Endothelial cell of umbilical vein (primary cell): ENCODE measurements around the gene SMARCD1. TPM values are rescaled to one million over a fixed set of nuclear protein-coding genes. Genes with fewer than 3 reads are reported as not detected.
"Not testable (repeated sequence)": the region's sequence is repeated elsewhere in the genome, so short reads cannot be mapped to it uniquely, and the experiment has no call there.

ENCODE experiments used
- BruUV-seq: library from RNA; stranded (reverse); fragments of 400-500 nt; replicated peaks from 2 replicates; lab custom pipeline; 2021; lab: Mats Ljungman, UMichigan
- CTCF ChIA-PET: fragments of 300-600, 350-600 bp; sonication (Branson Sonifier 250); formaldehyde crosslinking; loops from one replicate; lab custom pipeline; 2021; ENCODE audit warnings: antibody characterized with exemption, inconsistent platforms; lab: Charles Lee
- POLR2A ChIA-PET: fragments of 300-600, 350-600 bp; sonication (Branson Sonifier 250); formaldehyde crosslinking; loops from one replicate; lab custom pipeline; 2021; ENCODE audit warnings: antibody characterized with exemption, inconsistent platforms; lab: Charles Lee
- DNase-seq: peaks from one replicate; pipeline ENCODE4 v3.0.0-alpha.2; 2011; ENCODE audit warnings: low read depth, low spot score
- FAIRE-seq: peaks from 2 replicates; lab custom pipeline; 2011; peaks lifted over from hg19 to GRCh38; lab: Jason Lieb, UNC
- H2AFZ ChIP-seq: 2 replicates; pipeline ENCODE4 v1.6.0; 2012; ENCODE audit warnings: low read depth, low read length, control low read depth, inconsistent platforms
- H3K27ac ChIP-seq: 2 replicates; pipeline ENCODE4 v1.5.1; 2011; ENCODE audit warnings: low read depth, mild to moderate bottlenecking, control low read depth, low read length, moderate library complexity; ENCODE audit not compliant: insufficient read depth
- H3K27me3 ChIP-seq, 2 experiments: 2 replicates each; pipeline versions ENCODE4 v1.6.0 to v1.6.1; 2011; ENCODE audit warnings: low read length in 2 of 2, mixed read lengths in 1 of 2; ENCODE audit not compliant: control insufficient read depth in 2 of 2, insufficient read depth in 2 of 2
- H3K36me3 ChIP-seq, 2 experiments: 2 replicates in 1 of 2; 3 replicates in 1 of 2; pipeline ENCODE4 v1.5.1; 2011; ENCODE audit warnings: low read length in 2 of 2, mild to moderate bottlenecking in 1 of 2, moderate library complexity in 1 of 2; ENCODE audit not compliant: control insufficient read depth in 2 of 2, insufficient read depth in 2 of 2; ENCODE audit errors: extremely low read depth in 1 of 2
- H3K4me1 ChIP-seq: 3 replicates; pipeline ENCODE4 v1.5.1; 2011; ENCODE audit warnings: mild to moderate bottlenecking, low read length; ENCODE audit not compliant: control insufficient read depth, insufficient read depth; ENCODE audit errors: extremely low read depth
- H3K4me2 ChIP-seq: 2 replicates; pipeline ENCODE4 v1.6.1; 2011; ENCODE audit warnings: low read length, control low read depth, mixed read lengths; ENCODE audit not compliant: insufficient read depth
- H3K4me3 ChIP-seq, 3 experiments: fragments of 200-600 bp in 1 of 3; sonication (generic), shearing (Covaris generic) in 1 of 3; replicated peaks in 1 of 3; 2 replicates each; pipeline ENCODE4 v1.5.1; 2011 to 2016; ENCODE audit warnings: control low read depth in 3 of 3, low read length in 3 of 3, mild to moderate bottlenecking in 2 of 3, inconsistent platforms in 1 of 3, low read depth in 1 of 3, moderate library complexity in 1 of 3; ENCODE audit not compliant: insufficient read depth in 1 of 3
- H3K79me2 ChIP-seq: 2 replicates; pipeline ENCODE4 v1.6.0; 2012; ENCODE audit warnings: low read length, inconsistent platforms; ENCODE audit not compliant: control insufficient read depth, insufficient read depth
- H3K9ac ChIP-seq: replicated peaks from 2 replicates; pipeline ENCODE3; 2011; ENCODE audit warnings: low read length, control low read depth; ENCODE audit not compliant: insufficient read depth; ENCODE audit errors: extremely low read depth
- H3K9me1 ChIP-seq: replicated peaks from 3 replicates; pipeline ENCODE4 v1.6.0; 2011; ENCODE audit warnings: mild to moderate bottlenecking, low read length; ENCODE audit not compliant: control insufficient read depth, insufficient read depth; ENCODE audit errors: extremely low read depth
- H3K9me3 ChIP-seq: replicated peaks from 2 replicates; pipeline ENCODE4 v1.5.1; 2012; ENCODE audit warnings: low read length, inconsistent platforms; ENCODE audit not compliant: control insufficient read depth, insufficient read depth
- H4K20me1 ChIP-seq: replicated peaks from 2 replicates; pipeline ENCODE3; 2011; ENCODE audit warnings: mild to moderate bottlenecking, low read length; ENCODE audit not compliant: control insufficient read depth, insufficient read depth; ENCODE audit errors: extremely low read depth
- EZH2 ChIP-seq: IDR thresholded peaks from 2 replicates; pipeline ENCODE4 v1.6.1; 2012; ENCODE audit warnings: borderline replicate concordance, low read depth, mild to moderate bottlenecking, moderate library complexity, low read length, inconsistent platforms; ENCODE audit not compliant: severe bottlenecking
- FOS ChIP-seq: IDR thresholded peaks from 2 replicates; pipeline ENCODE4 v1.6.1; 2011; ENCODE audit warnings: mild to moderate bottlenecking, low read length, moderate library complexity, borderline replicate concordance; ENCODE audit not compliant: insufficient read depth
- GATA2 ChIP-seq: IDR thresholded peaks from 2 replicates; pipeline ENCODE4 v1.7.0; 2011; ENCODE audit warnings: low read depth, mild to moderate bottlenecking, moderate library complexity, mixed read lengths, low read length; ENCODE audit not compliant: insufficient read length, insufficient read depth
- JUN ChIP-seq: IDR thresholded peaks from 2 replicates; pipeline ENCODE4 v1.6.1; 2011; ENCODE audit warnings: borderline replicate concordance, low read depth; ENCODE audit not compliant: insufficient read length, insufficient read depth
- MYC ChIP-seq: IDR thresholded peaks from one replicate; pipeline ENCODE4 v1.6.1; 2011; ENCODE audit warnings: mild to moderate bottlenecking, low read depth, low read length
- POLR2A ChIP-seq: IDR thresholded peaks from 2 replicates; pipeline ENCODE4 v1.6.1; 2012; ENCODE audit warnings: low read depth, mild to moderate bottlenecking, control low read depth, low read length
- POLR2AphosphoS5 ChIP-seq: IDR thresholded peaks from 2 replicates; pipeline ENCODE4 v1.6.1; 2012; ENCODE audit warnings: low read depth, mild to moderate bottlenecking, control low read depth, low read length, moderate library complexity; ENCODE audit not compliant: insufficient read depth
- dilution Hi-C: fragments of 300-500 bp; cut with MboI; formaldehyde crosslinking; loops from one replicate; pipeline ENCODE4 v1.15.0; 2019; ENCODE audit warnings: low sequenced_read_pairs; ENCODE audit not compliant: extremely low pct_ligation_motif_present
- intact Hi-C: fragments of 100-400 bp; cut with micrococcal nuclease; formaldehyde crosslinking; loops from one replicate; pipeline ENCODE4 v1.10.0; 2022
- polyA plus RNA-seq, 4 experiments: library from polyadenylated mRNA; depleted of rRNA in 3 of 4; stranded (reverse) in 3 of 4; unstranded in 1 of 4; fragments of >200 nt; gene quantifications; 2 replicates each; pipeline versions ENCODE4 v1.2.1 to v1.2.3, GENCODE V29; 2011 to 2012; ENCODE audit warnings: missing spikeins in 1 of 4
- total RNA-seq: library from RNA; stranded (reverse); gene quantifications from 2 replicates; pipeline ENCODE4 v1.2.3, GENCODE V29; 2021
- TF ChIP-seq, protein P1 (sequence below), 2 donors: IDR thresholded peaks; 1 replicate in 1 of 2; 2 replicates in 1 of 2; pipeline ENCODE4 v1.5.1; 2011; ENCODE audit warnings: low read length in 2 of 2, mild to moderate bottlenecking in 2 of 2, moderate library complexity in 2 of 2, control low read depth in 1 of 2, inconsistent platforms in 1 of 2, low read depth in 1 of 2; ENCODE audit not compliant: insufficient read depth in 1 of 2; ENCODE audit errors: extremely low read depth in 1 of 2
- TF ChIP-seq, protein P2 (sequence below): IDR thresholded peaks from 2 replicates; pipeline ENCODE4 v1.6.1; 2011; ENCODE audit not compliant: insufficient read depth, insufficient read length

SMARCD1 gene
- total and polyA plus RNA-seq, 2 donors (not counting 3 experiments of a cell fraction or from before 2014, with no cell fraction given), result 86.6 to 94.2 TPM

DNA sequence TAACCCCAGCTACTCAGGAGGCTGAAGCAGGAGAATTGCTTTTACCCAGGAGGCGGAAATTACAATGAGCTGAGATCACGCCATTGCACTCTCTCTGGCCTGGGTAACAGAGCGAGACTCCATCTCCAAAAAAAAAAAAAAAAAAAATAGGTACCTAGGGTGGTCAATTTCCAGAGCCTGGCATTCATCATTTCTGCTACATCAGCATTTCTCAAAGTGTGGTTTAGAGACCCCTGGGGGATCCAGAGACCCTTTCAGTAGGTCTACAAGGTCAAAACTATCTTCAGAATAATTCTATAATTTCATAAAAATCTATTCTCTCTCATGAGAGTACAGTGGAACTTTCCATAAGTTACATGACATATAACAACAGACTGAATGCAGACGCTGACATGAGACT lies 62.1 kb downstream of the SMARCD1 start:
- Histone ChIP-seq H3K9me3 (no peaks in the 10 kb centered on the region), H3K4me3 (no peak overlapping the region), H3K4me1 (no peaks in the 10 kb centered on the region), H3K27ac (no peak overlapping the region), H2AFZ (no peak overlapping the region), H3K9ac (no peak overlapping the region), H3K9me1 (no peaks in the 10 kb centered on the region), H3K79me2 (peaks cover 8% of the 10 kb centered on the region), H3K27me3 (no peaks in the 10 kb centered on the region), H4K20me1 (no peaks in the 10 kb centered on the region), H3K4me2 (no peak overlapping the region), H3K36me3 (no peaks in the 10 kb centered on the region)
- DNase-seq, result no peak
- CTCF ChIA-PET, result interaction anchor here (0.7 to 2.7 kb wide), 8 partner anchors 10 to 167 kb away, joined by 3 to 10 read pairs (median 4); partner anchors contain the start of gene CERS5
- intact Hi-C loops, result no loop called here
- dilution Hi-C loops, result no loop called here
- TF ChIP-seq, protein P1, sequence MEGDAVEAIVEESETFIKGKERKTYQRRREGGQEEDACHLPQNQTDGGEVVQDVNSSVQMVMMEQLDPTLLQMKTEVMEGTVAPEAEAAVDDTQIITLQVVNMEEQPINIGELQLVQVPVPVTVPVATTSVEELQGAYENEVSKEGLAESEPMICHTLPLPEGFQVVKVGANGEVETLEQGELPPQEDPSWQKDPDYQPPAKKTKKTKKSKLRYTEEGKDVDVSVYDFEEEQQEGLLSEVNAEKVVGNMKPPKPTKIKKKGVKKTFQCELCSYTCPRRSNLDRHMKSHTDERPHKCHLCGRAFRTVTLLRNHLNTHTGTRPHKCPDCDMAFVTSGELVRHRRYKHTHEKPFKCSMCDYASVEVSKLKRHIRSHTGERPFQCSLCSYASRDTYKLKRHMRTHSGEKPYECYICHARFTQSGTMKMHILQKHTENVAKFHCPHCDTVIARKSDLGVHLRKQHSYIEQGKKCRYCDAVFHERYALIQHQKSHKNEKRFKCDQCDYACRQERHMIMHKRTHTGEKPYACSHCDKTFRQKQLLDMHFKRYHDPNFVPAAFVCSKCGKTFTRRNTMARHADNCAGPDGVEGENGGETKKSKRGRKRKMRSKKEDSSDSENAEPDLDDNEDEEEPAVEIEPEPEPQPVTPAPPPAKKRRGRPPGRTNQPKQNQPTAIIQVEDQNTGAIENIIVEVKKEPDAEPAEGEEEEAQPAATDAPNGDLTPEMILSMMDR (IDR thresholded peaks at IDR 0.05; ENCODE audit: extremely low read depth in 1 of 2, insufficient read depth in 1 of 2, low read depth in 1 of 2, low read length in 2 of 2), result no peak
- TF ChIP-seq JUN (no peak), POLR2A (no peak), MYC (no peak), FOS (no peak), EZH2 (no peak), GATA2 (no peak), POLR2AphosphoS5 (no peak)
- TF ChIP-seq, protein P2, sequence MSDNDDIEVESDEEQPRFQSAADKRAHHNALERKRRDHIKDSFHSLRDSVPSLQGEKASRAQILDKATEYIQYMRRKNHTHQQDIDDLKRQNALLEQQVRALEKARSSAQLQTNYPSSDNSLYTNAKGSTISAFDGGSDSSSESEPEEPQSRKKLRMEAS, result no peak
- FAIRE-seq, result no peak
- POLR2A ChIA-PET, result no interaction called here
- BruUV-seq, result no TSS peak

DNA sequence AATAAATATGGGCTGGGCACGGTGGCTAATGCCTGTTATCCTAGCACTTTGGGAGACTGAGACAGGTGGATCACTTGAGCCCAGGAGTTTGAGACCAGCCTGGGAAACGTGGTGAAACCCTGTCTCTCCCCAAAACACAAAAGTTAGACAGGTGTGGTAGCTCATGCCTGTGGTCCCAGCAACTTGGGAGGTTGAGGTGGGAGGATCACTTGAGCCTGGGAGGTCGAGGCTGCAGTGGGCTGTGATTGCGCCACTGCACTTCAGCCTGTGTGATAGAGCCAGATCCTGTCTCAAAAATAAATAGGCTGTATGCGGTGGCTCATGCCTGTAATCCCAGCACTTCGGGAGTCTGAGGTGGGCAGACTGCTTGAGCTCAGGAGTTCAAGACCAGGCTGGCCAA lies 62.9 kb downstream of the SMARCD1 start:
- CTCF ChIA-PET, result interaction anchor here (0.7 to 2.7 kb wide), 3 partner anchors 9 to 20 kb away, joined by 3 to 9 read pairs (median 5); no protein-coding TSS in a partner anchor
- not testable (repeated sequence) for BruUV-seq

More for the DNA sequence above, 62.9 kb downstream of the SMARCD1 start:
- H3K4me2 ChIP-seq, H3K9me1 ChIP-seq, H3K4me3 ChIP-seq, H3K36me3 ChIP-seq, intact Hi-C loops, POLR2A ChIA-PET, FAIRE-seq, DNase-seq, H2AFZ ChIP-seq, H3K9me3 ChIP-seq, H3K27ac ChIP-seq, H3K27me3 ChIP-seq, H3K4me1 ChIP-seq, dilution Hi-C loops, H3K9ac ChIP-seq, H4K20me1 ChIP-seq: not testable (repeated sequence)
- H3K79me2 ChIP-seq, result peaks cover 11% of the 10 kb centered on the region
